ENCODE data around the gene BORCS6.

BORCS6 gene

GRCh38 chr17:8142158-8142886, 47.7 kb downstream of the BORCS6 start:
- DNase-seq (ENCODE audit: low read depth), result no peak

GRCh38 chr17:8141741-8142140, 48.2 kb downstream of the BORCS6 start:
- no peak for DNase-seq (ENCODE audit: low read depth)

- no peak for DNase-seq (ENCODE audit: low read depth)
These were observed 48.9 kb downstream of the BORCS6 start for GRCh38 chr17:8141045-8141444.

- no peak for DNase-seq (ENCODE audit: low read depth)
These were observed 49.6 kb downstream of the BORCS6 start for GRCh38 chr17:8140065-8141029.

- peak; percentile 91 for DNase-seq (ENCODE audit: low read depth)
These were observed 51.2 kb downstream of the BORCS6 start for GRCh38 chr17:8138672-8139371.

GRCh38 chr17:8138374-8138671, 51.7 kb downstream of the BORCS6 start:
- no peak for DNase-seq (ENCODE audit: low read depth)

All from stimulated activated CD8-positive, alpha-beta memory T cell treated with anti-CD3 and anti-CD28 coated beads, Interleukin-4, amount 100 ng/mL, for 24 hours (primary cell).